Fibroblast of skin of left biceps (primary cell): Measurements from ENCODE around the gene CLEC4G.
"Not testable (repeated sequence)": the region's sequence is repeated elsewhere in the genome, so short reads cannot be mapped to it uniquely, and the experiment has no call there.

Experiments used
- DNase-seq, 2 experiments: peaks; one replicate each; pipeline ENCODE4 v3.0.0-alpha.2; 2013; ENCODE audit warnings: low read depth in 2 of 2

Gene CLEC4G

DNA sequence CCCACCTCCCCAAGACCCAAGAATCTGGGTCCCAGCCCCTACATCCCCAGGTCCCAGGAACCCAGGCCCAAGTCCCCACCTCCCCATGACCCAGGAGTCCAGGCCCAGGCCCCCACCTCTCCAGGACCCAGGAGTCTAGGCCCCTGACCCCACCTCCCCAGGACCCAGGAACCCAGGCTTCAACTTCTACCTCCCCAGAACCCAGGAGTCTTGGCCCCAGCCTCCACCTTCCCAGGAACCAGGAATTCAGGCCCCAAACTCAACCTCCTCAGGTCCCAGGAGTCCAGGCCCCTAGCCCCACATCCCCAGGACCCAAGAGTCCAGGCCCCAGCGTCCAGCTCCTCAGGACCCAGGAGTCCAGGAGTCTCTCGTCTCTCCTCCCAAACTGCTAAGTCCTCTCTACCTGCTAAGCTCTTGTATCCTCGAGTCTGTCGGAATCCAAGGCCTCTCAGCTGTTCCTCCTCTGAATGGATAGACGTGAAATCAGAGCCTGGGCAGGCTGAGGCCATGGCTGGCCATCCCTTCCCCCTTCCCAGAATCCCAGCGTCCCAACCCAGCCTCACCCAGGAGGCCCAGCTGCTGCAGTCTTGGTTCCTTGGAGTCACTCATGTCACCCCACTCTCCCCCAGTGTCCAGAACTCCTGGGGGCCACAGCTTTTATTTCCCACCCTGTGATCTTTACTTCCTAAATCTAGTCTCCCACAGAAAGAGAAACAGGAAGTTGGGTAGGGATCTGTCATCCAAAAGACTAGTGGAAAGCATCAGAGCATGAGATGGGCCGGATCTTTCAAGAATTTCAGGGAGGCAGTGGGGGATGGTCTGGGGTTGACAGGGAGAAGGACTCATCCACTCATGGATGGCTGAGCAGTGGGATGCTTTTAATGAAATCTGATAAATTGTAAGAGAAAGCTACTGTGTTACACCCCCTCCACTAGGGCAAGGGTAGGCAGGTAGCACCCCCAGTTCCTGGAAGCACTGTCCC lies 15.3 kb upstream of the CLEC4G start, which contains the start of gene CD209:
Gene CD209 (minus strand): TSS at position 632 of the 982 bp plus-strand sequence. CDS start 23 bp downstream, at position 609.
- no peak for DNase-seq

- not testable (repeated sequence) for DNase-seq
Measured at GRCh38 chr19:7746306-7746705, 14.4 kb upstream of the CLEC4G start.

- DNase-seq, result no peak
Measured at GRCh38 chr19:7744871-7745650, 13.2 kb upstream of the CLEC4G start.

- DNase-seq, result no peak
Measured at GRCh38 chr19:7744199-7744786, 12.4 kb upstream of the CLEC4G start.

DNA sequence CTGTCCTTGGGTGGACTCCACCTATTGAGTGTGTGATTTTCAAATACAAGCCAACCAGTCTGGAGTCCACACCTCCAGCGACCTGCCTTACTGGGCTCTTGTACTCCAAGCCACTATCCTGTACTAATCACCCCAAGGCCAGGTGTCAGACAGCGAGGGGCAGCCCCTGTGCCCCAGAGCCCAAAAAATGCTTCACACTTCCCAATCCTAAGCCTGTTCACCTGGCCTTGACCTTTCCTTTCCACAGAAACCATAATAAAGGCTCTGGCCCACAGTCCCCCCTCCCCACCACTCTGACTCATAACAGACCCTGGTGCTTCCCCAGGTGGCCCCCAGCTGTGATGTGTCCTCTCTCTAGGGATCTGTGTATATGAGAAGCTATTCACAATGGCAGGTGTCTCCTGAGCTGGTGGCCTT lies 11.5 kb upstream of the CLEC4G start:
- no peak for DNase-seq

DNA sequence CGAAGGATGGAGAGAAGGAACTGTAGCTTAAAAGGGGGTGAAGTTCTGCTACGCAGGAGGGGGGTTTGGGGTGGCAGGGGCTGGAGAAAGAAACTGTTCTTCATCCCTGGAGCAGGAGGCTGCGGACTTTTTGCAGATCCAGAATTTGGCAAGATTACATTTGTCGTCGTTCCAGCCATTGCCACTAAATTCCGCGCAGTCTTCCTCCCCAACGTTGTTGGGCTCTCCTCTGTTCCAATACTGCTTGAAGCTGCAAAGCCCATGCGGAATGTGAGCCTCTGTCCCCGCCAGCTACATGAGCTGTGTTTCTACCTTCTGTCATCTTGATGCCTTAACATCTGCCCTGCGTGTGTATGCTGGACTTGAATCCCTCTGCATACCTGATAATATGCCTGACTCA lies 11.1 kb upstream of the CLEC4G start:
- DNase-seq, result no peak

- DNase-seq, result no peak
Measured at GRCh38 chr19:7742575-7742974, 10.7 kb upstream of the CLEC4G start.

DNA sequence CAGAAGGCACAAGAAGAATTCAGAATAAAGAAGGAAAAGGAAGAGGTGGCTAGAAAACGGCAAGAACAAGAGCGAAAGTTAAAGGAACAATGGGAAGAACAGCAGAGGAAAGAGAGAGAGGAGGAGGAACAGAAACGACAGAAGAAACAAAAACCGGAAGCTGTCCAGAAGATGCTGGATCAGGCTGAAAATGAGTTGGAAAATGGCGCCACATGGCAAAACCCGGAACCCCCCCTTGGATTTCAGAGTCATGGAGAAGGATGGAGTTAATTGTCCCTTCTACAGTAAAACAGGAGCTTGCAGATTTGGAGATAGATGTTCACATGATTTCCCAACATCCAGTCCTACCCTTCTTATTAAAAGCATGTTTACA lies 8.8 kb upstream of the CLEC4G start:
- no peak for DNase-seq

- no peak for DNase-seq
Measured at GRCh38 chr19:7739801-7740681, 8.1 kb upstream of the CLEC4G start.

DNA sequence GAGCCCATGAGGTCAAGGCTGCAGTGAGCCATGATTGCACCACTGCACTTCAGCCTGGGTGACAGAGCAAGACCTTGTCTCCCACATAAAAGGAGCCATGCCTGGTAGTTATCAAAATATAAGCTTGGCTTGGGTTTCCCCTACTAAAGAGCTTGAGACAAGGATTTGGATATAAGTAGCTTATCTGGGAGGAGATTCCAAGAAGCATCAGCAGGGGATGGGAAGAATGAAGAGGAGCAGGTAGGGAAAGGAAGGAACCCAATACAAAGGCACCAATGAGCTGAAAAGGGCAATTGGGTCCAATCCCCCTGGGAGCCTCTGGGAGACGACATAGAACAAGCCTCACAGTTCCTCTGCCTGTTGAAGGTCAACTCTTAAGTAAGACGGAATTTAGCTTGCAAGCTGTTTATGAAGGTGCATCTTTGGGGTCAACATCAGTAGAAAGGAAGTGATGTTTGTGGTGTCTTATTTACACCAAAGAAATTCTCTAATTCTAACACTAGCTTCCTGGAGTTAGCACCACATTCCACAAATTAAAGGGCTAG lies 7.4 kb upstream of the CLEC4G start:
- no peak for DNase-seq

DNA sequence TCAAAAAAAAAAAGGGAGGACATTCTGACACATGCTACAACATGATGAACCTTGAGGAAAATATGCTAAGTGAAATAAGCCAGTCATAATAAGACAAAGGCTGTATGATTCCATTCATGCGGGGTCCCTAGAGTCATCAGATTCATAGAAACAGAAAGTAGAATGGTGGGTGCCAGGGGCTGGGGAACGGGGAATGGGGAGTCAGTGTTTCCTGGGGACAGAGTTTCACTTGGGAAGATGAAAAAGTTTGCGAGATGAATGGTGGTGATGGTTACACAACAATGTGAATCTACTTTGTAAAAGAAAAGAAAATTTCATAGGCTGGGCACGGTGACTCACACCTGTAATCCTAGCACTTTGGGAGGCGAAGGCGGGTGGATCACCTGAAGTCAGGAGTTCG lies 6.1 kb upstream of the CLEC4G start:
- no peak for DNase-seq

DNA sequence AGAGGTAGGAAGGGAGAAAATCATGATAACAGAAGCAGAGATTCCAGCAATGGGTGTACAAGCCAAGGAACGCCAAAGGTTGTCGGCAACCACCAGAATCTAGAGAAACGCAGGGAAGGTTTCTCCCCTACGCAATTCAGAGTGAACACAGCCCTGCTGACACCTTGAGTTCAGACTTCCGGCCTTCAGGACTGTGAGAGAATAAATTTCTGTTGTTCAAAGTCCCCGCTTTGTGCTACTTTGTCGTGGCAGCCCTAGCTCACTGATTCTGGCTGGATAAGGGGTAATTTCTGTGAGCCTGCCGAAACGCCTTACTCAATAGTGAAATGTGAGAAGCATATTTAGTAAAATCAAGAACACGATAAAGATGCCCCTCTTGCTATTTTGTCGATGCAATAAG lies 5.3 kb upstream of the CLEC4G start:
- DNase-seq, result no peak

DNA sequence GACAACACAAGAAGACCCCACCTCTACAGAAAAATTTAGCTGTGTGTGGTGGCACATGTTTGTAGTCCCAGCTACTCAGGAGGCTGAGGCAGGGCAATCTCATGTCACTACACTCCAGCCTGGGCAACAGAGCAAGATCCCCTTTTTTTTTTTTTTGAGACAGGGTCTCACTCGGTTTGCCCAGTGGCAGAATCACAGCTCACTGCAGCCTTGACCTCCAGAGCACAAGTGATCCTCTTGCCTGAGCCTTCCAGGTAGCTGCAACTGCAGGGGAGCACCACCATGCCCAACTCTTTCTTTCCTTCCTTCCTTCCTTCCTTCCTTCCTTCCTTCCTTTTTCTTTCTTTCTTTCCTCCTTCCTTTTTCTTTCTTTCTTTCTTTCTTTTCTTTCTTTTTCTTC lies 4.2 kb upstream of the CLEC4G start:
- DNase-seq, result no peak

- DNase-seq, result no peak
Measured at GRCh38 chr19:7734220-7735203, 2.6 kb upstream of the CLEC4G start.

DNA sequence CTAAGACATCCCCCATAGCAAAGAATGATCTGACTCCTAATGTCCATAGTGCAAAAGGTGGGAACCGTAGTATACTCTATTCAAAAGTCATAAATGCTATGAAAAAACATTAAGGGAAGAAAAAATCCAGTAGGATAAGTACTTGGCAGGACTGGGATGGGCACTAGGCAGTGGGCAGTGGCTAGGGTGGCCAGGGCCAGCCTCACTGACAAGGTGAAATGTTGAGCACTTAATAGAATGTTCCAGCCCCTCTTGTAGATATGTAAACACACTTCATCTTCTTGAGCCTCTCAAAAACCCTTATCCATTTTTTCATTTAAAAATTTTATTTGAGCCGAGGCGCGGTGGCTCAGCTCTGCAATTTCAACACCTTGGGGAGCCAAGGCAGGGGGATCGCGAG lies 1.5 kb upstream of the CLEC4G start:
- no peak for DNase-seq

- no peak for DNase-seq
Measured at GRCh38 chr19:7731615-7732014, 295 bp downstream of the CLEC4G start.

GRCh38 chr19:7731218-7731595 lies 703 bp downstream of the CLEC4G start:
- DNase-seq, result no peak

GRCh38 chr19:7730286-7731217 lies 1.4 kb downstream of the CLEC4G start:
- DNase-seq, result no peak

- DNase-seq, result no peak
Measured at GRCh38 chr19:7729831-7730285, 2.1 kb downstream of the CLEC4G start.
